Measurements from ENCODE around the gene ST14.

DNA sequence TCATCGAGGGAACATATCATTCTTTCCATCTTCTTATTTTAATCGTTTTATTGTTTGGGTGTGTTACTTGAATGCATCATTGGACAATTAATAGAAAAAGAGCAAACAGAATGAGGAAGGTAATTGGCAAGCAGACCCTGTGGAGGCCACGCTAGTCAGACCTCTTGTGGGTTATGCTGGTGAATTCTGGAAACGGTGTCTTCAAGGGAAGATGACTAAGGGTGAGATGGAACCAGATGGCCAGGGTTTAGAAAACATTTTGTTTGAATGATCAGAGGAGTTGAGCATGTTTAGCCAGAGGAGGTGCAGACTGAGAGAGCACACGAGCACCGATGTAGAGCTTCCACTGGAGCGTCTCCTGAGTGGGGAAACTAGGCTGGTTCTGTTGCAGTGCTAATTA lies 8.5 kb downstream of the ST14 start:
- TF ChIP-seq, protein P1, sequence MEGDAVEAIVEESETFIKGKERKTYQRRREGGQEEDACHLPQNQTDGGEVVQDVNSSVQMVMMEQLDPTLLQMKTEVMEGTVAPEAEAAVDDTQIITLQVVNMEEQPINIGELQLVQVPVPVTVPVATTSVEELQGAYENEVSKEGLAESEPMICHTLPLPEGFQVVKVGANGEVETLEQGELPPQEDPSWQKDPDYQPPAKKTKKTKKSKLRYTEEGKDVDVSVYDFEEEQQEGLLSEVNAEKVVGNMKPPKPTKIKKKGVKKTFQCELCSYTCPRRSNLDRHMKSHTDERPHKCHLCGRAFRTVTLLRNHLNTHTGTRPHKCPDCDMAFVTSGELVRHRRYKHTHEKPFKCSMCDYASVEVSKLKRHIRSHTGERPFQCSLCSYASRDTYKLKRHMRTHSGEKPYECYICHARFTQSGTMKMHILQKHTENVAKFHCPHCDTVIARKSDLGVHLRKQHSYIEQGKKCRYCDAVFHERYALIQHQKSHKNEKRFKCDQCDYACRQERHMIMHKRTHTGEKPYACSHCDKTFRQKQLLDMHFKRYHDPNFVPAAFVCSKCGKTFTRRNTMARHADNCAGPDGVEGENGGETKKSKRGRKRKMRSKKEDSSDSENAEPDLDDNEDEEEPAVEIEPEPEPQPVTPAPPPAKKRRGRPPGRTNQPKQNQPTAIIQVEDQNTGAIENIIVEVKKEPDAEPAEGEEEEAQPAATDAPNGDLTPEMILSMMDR (IDR thresholded peaks at IDR 0.05): no peak
- no peak for TF ChIP-seq POLR2A (IDR thresholded peaks at IDR 0.05)

Data from adrenal gland (tissue), 5 donors.